Activated CD4-positive, alpha-beta T cell treated with anti-CD3 and anti-CD28 coated beads, Interleukin-2, amount 50 U/mL, for 16 hours (primary cell): Measurements from ENCODE around the gene P3R3URF.

Source experiments
- DNase-seq: peaks from one replicate; pipeline ENCODE4 v3.0.0-alpha.2; 2020

P3R3URF gene

GRCh38 chr1:46131712-46132528, 44.4 kb downstream of the P3R3URF start:
- no peak for DNase-seq

- no peak for DNase-seq
Observed at GRCh38 chr1:46131093-46131492, 45.2 kb downstream of the P3R3URF start.

GRCh38 chr1:46130606-46131005, 45.7 kb downstream of the P3R3URF start:
- no peak for DNase-seq

- no peak for DNase-seq
Observed at GRCh38 chr1:46130121-46130520, 46.2 kb downstream of the P3R3URF start.

- no peak for DNase-seq
Observed at GRCh38 chr1:46128344-46128743, 47.9 kb downstream of the P3R3URF start.
